HUES48 (cell line): ENCODE results near the gene CDC14A.

Source experiments
- H3K27ac ChIP-seq: one replicate; pipeline ENCODE4 v1.7.0; 2013; ENCODE audit warnings: low read depth, low read length, inconsistent platforms
- H3K27me3 ChIP-seq: 2 replicates; pipeline ENCODE4 v1.6.1; 2013; ENCODE audit warnings: mild to moderate bottlenecking, low read length; ENCODE audit not compliant: control insufficient read depth, insufficient read depth
- H3K36me3 ChIP-seq: 2 replicates; pipeline ENCODE4 v1.6.1; 2013; ENCODE audit warnings: low read length; ENCODE audit not compliant: control insufficient read depth, insufficient read depth
- H3K4me1 ChIP-seq: 2 replicates; pipeline ENCODE4 v1.6.1; 2013; ENCODE audit warnings: mild to moderate bottlenecking, low read length; ENCODE audit not compliant: control insufficient read depth, insufficient read depth
- H3K4me3 ChIP-seq: 2 replicates; pipeline ENCODE4 v1.5.1; 2013; ENCODE audit warnings: mild to moderate bottlenecking, low read depth, low read length
- H3K9ac ChIP-seq: 2 replicates; pipeline ENCODE4 v1.6.1; 2013; ENCODE audit warnings: mild to moderate bottlenecking, low read depth, low read length, moderate library complexity
- H3K9me3 ChIP-seq: 2 replicates; pipeline ENCODE4 v1.6.1; 2013; ENCODE audit warnings: low read length; ENCODE audit not compliant: control insufficient read depth, insufficient read depth

The CDC14A gene

GRCh38 chr1:100462326-100463025 lies 110.2 kb downstream of the CDC14A start:
- no peak overlapping the region for H3K9ac ChIP-seq

GRCh38 chr1:100463791-100464424 lies 111.6 kb downstream of the CDC14A start:
- H3K27ac ChIP-seq: no peak overlapping the region
- no peak overlapping the region for H3K9ac ChIP-seq
- peaks cover 9% of the 10 kb centered on the region; the same call in 1 of the 2 replicates for H3K36me3 ChIP-seq
- H3K9me3 ChIP-seq: no peaks in the 10 kb centered on the region
- H3K4me3 ChIP-seq: no peak overlapping the region
- H3K4me1 ChIP-seq: peaks cover 41% of the 10 kb centered on the region
- no peaks in the 10 kb centered on the region for H3K27me3 ChIP-seq

More at GRCh38 chr1:100462326-100463025, 110.2 kb downstream of the CDC14A start:
- Histone ChIP-seq H3K4me1 (peaks cover 48% of the 10 kb centered on the region), H3K27me3 (no peaks in the 10 kb centered on the region), H3K36me3 (no peaks in the 10 kb centered on the region), H3K27ac (peak overlapping the region; percentile 94), H3K4me3 (peak overlapping the region; percentile 19), H3K9me3 (no peaks in the 10 kb centered on the region)

GRCh38 chr1:100469578-100469977 lies 117.3 kb downstream of the CDC14A start:
- no peaks in the 10 kb centered on the region for H3K4me1 ChIP-seq
- H3K36me3 ChIP-seq: peaks cover 9% of the 10 kb centered on the region
- no peaks in the 10 kb centered on the region for H3K9me3 ChIP-seq
- no peak overlapping the region for H3K27ac ChIP-seq
- no peak overlapping the region for H3K4me3 ChIP-seq
- no peak overlapping the region for H3K9ac ChIP-seq
- no peaks in the 10 kb centered on the region for H3K27me3 ChIP-seq

GRCh38 chr1:100474834-100475233 lies 122.5 kb downstream of the CDC14A start:
- H3K9me3 ChIP-seq: no peaks in the 10 kb centered on the region
- H3K4me1 ChIP-seq: peaks cover 9% of the 10 kb centered on the region; the same call in 1 of the 2 replicates
- H3K4me3 ChIP-seq: no peak overlapping the region
- no peak overlapping the region for H3K27ac ChIP-seq
- no peak overlapping the region for H3K9ac ChIP-seq
- no peaks in the 10 kb centered on the region for H3K27me3 ChIP-seq
- H3K36me3 ChIP-seq: no peaks in the 10 kb centered on the region; the same call in 1 of the 2 replicates

- Histone ChIP-seq H3K9me3 (no peaks in the 10 kb centered on the region), H3K36me3 (no peaks in the 10 kb centered on the region; the same call in 1 of the 2 replicates), H3K4me1 (peaks cover 9% of the 10 kb centered on the region; the same call in 1 of the 2 replicates), H3K27me3 (no peaks in the 10 kb centered on the region), H3K27ac (no peak overlapping the region), H3K4me3 (no peak overlapping the region), H3K9ac (no peak overlapping the region)
These were observed 124.5 kb downstream of the CDC14A start for GRCh38 chr1:100476735-100477290.

GRCh38 chr1:100478816-100479215 lies 126.5 kb downstream of the CDC14A start:
- H3K27ac ChIP-seq: no peak overlapping the region
- H3K4me1 ChIP-seq: peaks cover 9% of the 10 kb centered on the region; the same call in 1 of the 2 replicates
- no peak overlapping the region for H3K9ac ChIP-seq
- no peaks in the 10 kb centered on the region for H3K27me3 ChIP-seq
- H3K9me3 ChIP-seq: no peaks in the 10 kb centered on the region
- H3K36me3 ChIP-seq: no peaks in the 10 kb centered on the region
- H3K4me3 ChIP-seq: no peak overlapping the region

GRCh38 chr1:100479620-100480338 lies 127.5 kb downstream of the CDC14A start:
- Histone ChIP-seq H3K36me3 (0 out of 2 replicates have a peak, but pooled peaks cover 2% of the 10 kb centered on the region), H3K9ac (no peak overlapping the region), H3K27ac (no peak overlapping the region), H3K27me3 (no peaks in the 10 kb centered on the region), H3K9me3 (no peaks in the 10 kb centered on the region), H3K4me1 (peaks cover 9% of the 10 kb centered on the region; the same call in 1 of the 2 replicates), H3K4me3 (no peak overlapping the region)

GRCh38 chr1:100481303-100481702 lies 129.0 kb downstream of the CDC14A start:
- H3K27ac ChIP-seq: no peak overlapping the region
- no peak overlapping the region for H3K4me3 ChIP-seq
- H3K36me3 ChIP-seq: 0 out of 2 replicates have a peak, but pooled peaks cover 10% of the 10 kb centered on the region
- H3K4me1 ChIP-seq: peaks cover 15% of the 10 kb centered on the region; the same call in 1 of the 2 replicates
- H3K9ac ChIP-seq: no peak overlapping the region
- no peaks in the 10 kb centered on the region for H3K9me3 ChIP-seq
- no peaks in the 10 kb centered on the region for H3K27me3 ChIP-seq

GRCh38 chr1:100482167-100482566 lies 129.9 kb downstream of the CDC14A start:
- H3K4me1 ChIP-seq: peaks cover 15% of the 10 kb centered on the region; the same call in 1 of the 2 replicates
- H3K9ac ChIP-seq: 0 out of 2 replicates have a peak overlapping the region, but pooled peaks have one; percentile 10
- no peak overlapping the region for H3K4me3 ChIP-seq
- no peaks in the 10 kb centered on the region for H3K27me3 ChIP-seq
- no peak overlapping the region for H3K27ac ChIP-seq
- 0 out of 2 replicates have a peak, but pooled peaks cover 10% of the 10 kb centered on the region for H3K36me3 ChIP-seq
- no peaks in the 10 kb centered on the region for H3K9me3 ChIP-seq

GRCh38 chr1:100482748-100483147 lies 130.4 kb downstream of the CDC14A start:
- H3K27ac ChIP-seq: no peak overlapping the region
- 0 out of 2 replicates have a peak, but pooled peaks cover 10% of the 10 kb centered on the region for H3K36me3 ChIP-seq
- H3K9me3 ChIP-seq: no peaks in the 10 kb centered on the region
- no peaks in the 10 kb centered on the region for H3K27me3 ChIP-seq
- no peak overlapping the region for H3K4me3 ChIP-seq
- peaks cover 10% of the 10 kb centered on the region; the same call in 1 of the 2 replicates for H3K4me1 ChIP-seq
- H3K9ac ChIP-seq: no peak overlapping the region
